Activated naive CD4-positive, alpha-beta T cell treated with anti-CD3 and anti-CD28 coated beads, Interleukin-2, amount 10 ng/mL, durations not matched to agents 7 days and 5 days (primary cell): Measurements from ENCODE around the gene TNNI3K.

Experiments
- CTCF ChIA-PET: fragments of 350-600 bp; sonication (Branson Sonifier 250); formaldehyde crosslinking; loops from one replicate; lab custom pipeline; 2021; ENCODE audit warnings: antibody characterized with exemption; lab: Charles Lee
- DNase-seq: peaks from one replicate; pipeline ENCODE4 v3.0.0-alpha.2; 2020
- H3K27ac Mint-ChIP-seq: one replicate; pipeline ENCODE4 v1.8.0; 2021; ENCODE audit warnings: mild to moderate bottlenecking, moderate library complexity, mixed read lengths
- H3K27me3 Mint-ChIP-seq: one replicate; pipeline ENCODE4 v1.8.0; 2021; ENCODE audit warnings: mild to moderate bottlenecking, mixed read lengths
- H3K36me3 Mint-ChIP-seq: one replicate; pipeline ENCODE4 v1.8.0; 2021; ENCODE audit warnings: mixed read lengths
- H3K4me1 Mint-ChIP-seq: one replicate; pipeline ENCODE4 v1.8.0; 2021; ENCODE audit warnings: mixed read lengths
- H3K4me3 Mint-ChIP-seq: one replicate; pipeline ENCODE4 v1.8.0; 2021; ENCODE audit warnings: mild to moderate bottlenecking, moderate library complexity, mixed read lengths
- H3K9me3 Mint-ChIP-seq: one replicate; pipeline ENCODE4 v1.8.0; 2021; ENCODE audit warnings: mixed read lengths

Gene TNNI3K

GRCh38 chr1:74392186-74392585 lies 157.0 kb downstream of the TNNI3K start:
- H3K9me3 Mint-ChIP-seq = no peaks in the 10 kb centered on the region
- no peak overlapping the region for H3K4me3 Mint-ChIP-seq
- no peak overlapping the region for H3K27ac Mint-ChIP-seq
- CTCF ChIA-PET = interaction anchor here (0.8 kb wide), 1 partner anchor 10 kb away, joined by 4 read pairs; no protein-coding TSS in a partner anchor
- DNase-seq = no peak
- no peaks in the 10 kb centered on the region for H3K36me3 Mint-ChIP-seq
- no peaks in the 10 kb centered on the region for H3K4me1 Mint-ChIP-seq
- H3K27me3 Mint-ChIP-seq = no peaks in the 10 kb centered on the region

GRCh38 chr1:74392840-74393239 lies 157.7 kb downstream of the TNNI3K start:
- Mint-ChIP-seq H3K27me3 (no peaks in the 10 kb centered on the region), H3K4me1 (no peaks in the 10 kb centered on the region), H3K4me3 (no peak overlapping the region), H3K27ac (no peak overlapping the region), H3K9me3 (no peaks in the 10 kb centered on the region), H3K36me3 (no peaks in the 10 kb centered on the region)
- CTCF ChIA-PET = interaction anchor here (0.8 kb wide), 1 partner anchor 9 kb away, joined by 4 read pairs; no protein-coding TSS in a partner anchor
- DNase-seq = no peak

GRCh38 chr1:74395571-74395970 lies 160.4 kb downstream of the TNNI3K start:
- no peaks in the 10 kb centered on the region for H3K9me3 Mint-ChIP-seq
- no peak overlapping the region for H3K4me3 Mint-ChIP-seq
- DNase-seq = no peak
- H3K27me3 Mint-ChIP-seq = no peaks in the 10 kb centered on the region
- H3K36me3 Mint-ChIP-seq = no peaks in the 10 kb centered on the region
- CTCF ChIA-PET = no interaction called here
- no peak overlapping the region for H3K27ac Mint-ChIP-seq
- H3K4me1 Mint-ChIP-seq = no peaks in the 10 kb centered on the region

- Mint-ChIP-seq H3K36me3 (no peaks in the 10 kb centered on the region), H3K27ac (no peak overlapping the region), H3K4me1 (no peaks in the 10 kb centered on the region), H3K9me3 (no peaks in the 10 kb centered on the region), H3K4me3 (no peak overlapping the region), H3K27me3 (no peaks in the 10 kb centered on the region)
- CTCF ChIA-PET = no interaction called here
- DNase-seq = no peak
Measured at GRCh38 chr1:74396462-74396861, 161.3 kb downstream of the TNNI3K start.

- no peaks in the 10 kb centered on the region for H3K27me3 Mint-ChIP-seq
- H3K4me1 Mint-ChIP-seq = no peaks in the 10 kb centered on the region
- H3K9me3 Mint-ChIP-seq = no peaks in the 10 kb centered on the region
- H3K27ac Mint-ChIP-seq = no peak overlapping the region
- H3K36me3 Mint-ChIP-seq = no peaks in the 10 kb centered on the region
- H3K4me3 Mint-ChIP-seq = no peak overlapping the region
- DNase-seq = no peak
- CTCF ChIA-PET = no interaction called here
Measured at GRCh38 chr1:74396933-74397332, 161.7 kb downstream of the TNNI3K start.

- no peak for DNase-seq
- Mint-ChIP-seq H3K36me3 (no peaks in the 10 kb centered on the region), H3K27me3 (no peaks in the 10 kb centered on the region), H3K4me1 (no peaks in the 10 kb centered on the region), H3K4me3 (no peak overlapping the region), H3K9me3 (no peaks in the 10 kb centered on the region), H3K27ac (no peak overlapping the region)
- CTCF ChIA-PET = no interaction called here
Measured at GRCh38 chr1:74399249-74399648, 164.1 kb downstream of the TNNI3K start.

GRCh38 chr1:74402873-74403272 lies 167.7 kb downstream of the TNNI3K start:
- H3K36me3 Mint-ChIP-seq = no peaks in the 10 kb centered on the region
- H3K4me1 Mint-ChIP-seq = no peaks in the 10 kb centered on the region
- CTCF ChIA-PET = no interaction called here
- no peaks in the 10 kb centered on the region for H3K27me3 Mint-ChIP-seq
- no peak overlapping the region for H3K27ac Mint-ChIP-seq
- H3K9me3 Mint-ChIP-seq = no peaks in the 10 kb centered on the region
- no peak for DNase-seq
- no peak overlapping the region for H3K4me3 Mint-ChIP-seq

GRCh38 chr1:74403606-74404005 lies 168.4 kb downstream of the TNNI3K start:
- Mint-ChIP-seq H3K27me3 (no peaks in the 10 kb centered on the region), H3K4me1 (no peaks in the 10 kb centered on the region), H3K36me3 (no peaks in the 10 kb centered on the region), H3K9me3 (no peaks in the 10 kb centered on the region), H3K27ac (no peak overlapping the region), H3K4me3 (no peak overlapping the region)
- CTCF ChIA-PET = no interaction called here
- no peak for DNase-seq

GRCh38 chr1:74406759-74407158 lies 171.6 kb downstream of the TNNI3K start:
- H3K27ac Mint-ChIP-seq = no peak overlapping the region
- no peaks in the 10 kb centered on the region for H3K36me3 Mint-ChIP-seq
- CTCF ChIA-PET = no interaction called here
- no peaks in the 10 kb centered on the region for H3K4me1 Mint-ChIP-seq
- no peaks in the 10 kb centered on the region for H3K27me3 Mint-ChIP-seq
- H3K9me3 Mint-ChIP-seq = no peaks in the 10 kb centered on the region
- H3K4me3 Mint-ChIP-seq = no peak overlapping the region
- DNase-seq = no peak

- Mint-ChIP-seq H3K27me3 (no peaks in the 10 kb centered on the region), H3K36me3 (no peaks in the 10 kb centered on the region), H3K27ac (no peak overlapping the region), H3K4me3 (no peak overlapping the region), H3K4me1 (no peaks in the 10 kb centered on the region), H3K9me3 (no peaks in the 10 kb centered on the region)
- CTCF ChIA-PET = no interaction called here
- DNase-seq = no peak
Measured at GRCh38 chr1:74407902-74408301, 172.7 kb downstream of the TNNI3K start.

GRCh38 chr1:74412244-74412643 lies 177.1 kb downstream of the TNNI3K start:
- Mint-ChIP-seq H3K4me3 (no peak overlapping the region), H3K9me3 (no peaks in the 10 kb centered on the region), H3K27me3 (no peaks in the 10 kb centered on the region), H3K27ac (no peak overlapping the region), H3K4me1 (no peaks in the 10 kb centered on the region), H3K36me3 (no peaks in the 10 kb centered on the region)
- CTCF ChIA-PET = no interaction called here
- DNase-seq = no peak

- Mint-ChIP-seq H3K9me3 (no peaks in the 10 kb centered on the region), H3K27me3 (no peaks in the 10 kb centered on the region), H3K4me3 (no peak overlapping the region), H3K4me1 (no peaks in the 10 kb centered on the region), H3K27ac (no peak overlapping the region), H3K36me3 (no peaks in the 10 kb centered on the region)
- CTCF ChIA-PET = no interaction called here
- DNase-seq = no peak
Measured at GRCh38 chr1:74415935-74416334, 180.7 kb downstream of the TNNI3K start.

GRCh38 chr1:74419611-74420010 lies 184.4 kb downstream of the TNNI3K start:
- no peaks in the 10 kb centered on the region for H3K9me3 Mint-ChIP-seq
- H3K4me3 Mint-ChIP-seq = no peak overlapping the region
- H3K27me3 Mint-ChIP-seq = no peaks in the 10 kb centered on the region
- H3K4me1 Mint-ChIP-seq = no peaks in the 10 kb centered on the region
- DNase-seq = no peak
- CTCF ChIA-PET = no interaction called here
- no peaks in the 10 kb centered on the region for H3K36me3 Mint-ChIP-seq
- H3K27ac Mint-ChIP-seq = no peak overlapping the region

- Mint-ChIP-seq H3K4me3 (no peak overlapping the region), H3K4me1 (no peaks in the 10 kb centered on the region), H3K27ac (no peak overlapping the region), H3K36me3 (no peaks in the 10 kb centered on the region), H3K9me3 (no peaks in the 10 kb centered on the region), H3K27me3 (no peaks in the 10 kb centered on the region)
- no peak for DNase-seq
- CTCF ChIA-PET = no interaction called here
Measured at GRCh38 chr1:74420467-74420866, 185.3 kb downstream of the TNNI3K start.

- Mint-ChIP-seq H3K9me3 (no peaks in the 10 kb centered on the region), H3K4me3 (no peak overlapping the region), H3K36me3 (no peaks in the 10 kb centered on the region), H3K27ac (no peak overlapping the region), H3K4me1 (no peaks in the 10 kb centered on the region), H3K27me3 (no peaks in the 10 kb centered on the region)
- CTCF ChIA-PET = no interaction called here
- no peak for DNase-seq
Measured at GRCh38 chr1:74422421-74423292, 187.5 kb downstream of the TNNI3K start.
